Stimulated activated CD4-positive, alpha-beta T cell treated with anti-CD3 and anti-CD28 coated beads, TNF-alpha, amount 100 ng/mL, for 1 hour (primary cell): ENCODE data around the gene FABP2.
"Not testable (repeated sequence)": the region's sequence is repeated elsewhere in the genome, so short reads cannot be mapped to it uniquely, and the experiment has no call there.

Source experiments
- DNase-seq, 3 donors: peaks; one replicate each; pipeline ENCODE4 v3.0.0-alpha.2; 2020; ENCODE audit warnings: low read depth in 3 of 3, low spot score in 1 of 3

FABP2 gene

GRCh38 chr4:119313237-119313636 is 8.7 kb downstream of the FABP2 start:
- DNase-seq = no peak

- DNase-seq = no peak
Observed at GRCh38 chr4:119310826-119311225, 11.1 kb downstream of the FABP2 start.

- no peak for DNase-seq
Observed at GRCh38 chr4:119307606-119308005, 14.3 kb downstream of the FABP2 start.

GRCh38 chr4:119304431-119304830 is 17.5 kb downstream of the FABP2 start:
- no peak for DNase-seq

GRCh38 chr4:119303587-119304305 is 18.2 kb downstream of the FABP2 start:
- no peak for DNase-seq

- no peak for DNase-seq
Observed at GRCh38 chr4:119302073-119302832, 19.7 kb downstream of the FABP2 start.

GRCh38 chr4:119300101-119300978 is 21.6 kb downstream of the FABP2 start:
- DNase-seq = peak; percentile 75 to 84 (median 84)

- DNase-seq = no peak
Observed at GRCh38 chr4:119299741-119300100, 22.2 kb downstream of the FABP2 start.

GRCh38 chr4:119299260-119299671 is 22.7 kb downstream of the FABP2 start:
- no peak for DNase-seq

- no peak for DNase-seq
Observed at GRCh38 chr4:119297795-119298194, 24.1 kb downstream of the FABP2 start.

GRCh38 chr4:119296356-119296755 is 25.6 kb downstream of the FABP2 start:
- no peak for DNase-seq

GRCh38 chr4:119290598-119290997 is 31.3 kb downstream of the FABP2 start:
- no peak for DNase-seq

- no peak for DNase-seq
Observed at GRCh38 chr4:119289313-119289712, 32.6 kb downstream of the FABP2 start.

- DNase-seq = peak in 1 of 3 donors; percentile 3
Observed at GRCh38 chr4:119286377-119287002, 35.4 kb downstream of the FABP2 start.

- no peak for DNase-seq
Observed at GRCh38 chr4:119284876-119285780, 36.8 kb downstream of the FABP2 start.

GRCh38 chr4:119281393-119281792 is 40.5 kb downstream of the FABP2 start:
- no peak for DNase-seq

- not testable (repeated sequence) for DNase-seq
Observed at GRCh38 chr4:119279945-119280344, 42.0 kb downstream of the FABP2 start.

- DNase-seq = not testable (repeated sequence)
Observed at GRCh38 chr4:119279541-119279940, 42.4 kb downstream of the FABP2 start.

GRCh38 chr4:119271361-119272085 is 50.4 kb downstream of the FABP2 start:
- DNase-seq = no peak
